GM23338 (cell line): ENCODE data around the gene RPS19BP1. TPM values are rescaled to one million over a fixed set of nuclear protein-coding genes. Genes with fewer than 3 reads are reported as not detected.

ENCODE experiments used
- ATAC-seq: fragments of 200-7000 bp; cut with Tn5 transposase; 3 replicates; pipeline ENCODE4 v1.9.1; 2020
- DNase-seq: peaks from one replicate; pipeline ENCODE4 v3.0.0-alpha.2; 2015; ENCODE audit warnings: low spot score
- H2AFZ ChIP-seq: fragments of 200-600 bp; sonication (generic); 2 replicates; pipeline ENCODE4 v1.8.0; 2016; ENCODE audit warnings: antibody characterized with exemption, mild to moderate bottlenecking, moderate library complexity
- H3F3A ChIP-seq: fragments of 200-600 bp; sonication (generic); replicated peaks from 2 replicates; pipeline ENCODE4 v1.8.0; 2017; ENCODE audit warnings: antibody characterized with exemption, mixed run types, low read depth
- H3K27ac ChIP-seq: fragments of 200-600 bp; sonication (generic); 2 replicates; pipeline ENCODE4 v1.6.1; 2016; ENCODE audit warnings: low read depth
- H3K27me3 ChIP-seq: fragments of 200-600 bp; sonication (generic); 2 replicates; pipeline ENCODE4 v1.8.0; 2016; ENCODE audit warnings: mild to moderate bottlenecking, mixed run types, moderate library complexity; ENCODE audit not compliant: insufficient read depth
- H3K36me3 ChIP-seq: fragments of 200-600 bp; sonication (generic); 2 replicates; pipeline ENCODE4 v1.8.0; 2016; ENCODE audit warnings: mild to moderate bottlenecking; ENCODE audit not compliant: insufficient read depth
- H3K4me1 ChIP-seq: fragments of 200-600 bp; sonication (generic); 2 replicates; pipeline ENCODE4 v1.8.0; 2016; ENCODE audit warnings: mild to moderate bottlenecking, moderate library complexity; ENCODE audit not compliant: insufficient read depth
- H3K4me2 ChIP-seq: fragments of 200-600 bp; sonication (generic); 2 replicates; pipeline ENCODE4 v1.7.1; 2017; ENCODE audit warnings: mixed run types
- H3K4me3 ChIP-seq: fragments of 200-600 bp; sonication (generic); 2 replicates; pipeline ENCODE4 v1.6.1; 2016; ENCODE audit warnings: mixed run types
- H3K79me2 ChIP-seq: fragments of 200-600 bp; sonication (generic); replicated peaks from 2 replicates; pipeline ENCODE4 v1.8.0; 2017; ENCODE audit warnings: mild to moderate bottlenecking; ENCODE audit not compliant: insufficient read depth
- H3K9me2 ChIP-seq: fragments of 200-600 bp; sonication (generic); 2 replicates; pipeline ENCODE4 v1.8.0; 2017; ENCODE audit not compliant: insufficient read depth
- H4K20me1 ChIP-seq: fragments of 200-600 bp; sonication (generic); replicated peaks from 2 replicates; pipeline ENCODE4 v1.8.0; 2017; ENCODE audit warnings: mild to moderate bottlenecking; ENCODE audit not compliant: insufficient read depth
- H3K27ac Mint-ChIP-seq: 2 replicates; pipeline ENCODE4 v1.8.0; 2020; ENCODE audit warnings: inconsistent platforms, mild to moderate bottlenecking, moderate library complexity, mixed read lengths
- H3K27me3 Mint-ChIP-seq: 3 replicates; pipeline ENCODE4 v1.8.0; 2022; ENCODE audit warnings: low read depth, mild to moderate bottlenecking, moderate library complexity, mixed read lengths, inconsistent platforms; ENCODE audit not compliant: insufficient read depth, poor library complexity
- H3K36me3 Mint-ChIP-seq: 3 replicates; pipeline ENCODE4 v1.8.0; 2021; ENCODE audit warnings: low read depth, mild to moderate bottlenecking, inconsistent platforms, moderate library complexity, mixed read lengths
- H3K4me1 Mint-ChIP-seq: 3 replicates; pipeline ENCODE4 v1.8.0; 2020; ENCODE audit warnings: mild to moderate bottlenecking, inconsistent platforms, mixed read lengths
- H3K4me3 Mint-ChIP-seq: 3 replicates; pipeline ENCODE4 v1.8.0; 2021; ENCODE audit warnings: moderate library complexity, mild to moderate bottlenecking, inconsistent platforms, mixed read lengths
- H3K9me3 Mint-ChIP-seq: 3 replicates; pipeline ENCODE4 v1.8.0; 2020; ENCODE audit warnings: moderate library complexity, mild to moderate bottlenecking, inconsistent platforms, mixed read lengths
- CREB1 ChIP-seq: fragments of 250-450 bp; sonication (Bioruptor Pico); IDR thresholded peaks from 2 replicates; pipeline ENCODE4 v1.5.0; 2020; ENCODE audit warnings: low read depth, mild to moderate bottlenecking, moderate library complexity
- CTCF ChIP-seq, 2 experiments: fragments of 200-600 bp in 1 of 2; sonication (generic) in 1 of 2; conservative IDR thresholded peaks; 2 replicates each; pipeline versions ENCODE4 v1.5.1 to v1.6.1; 2016 to 2017; ENCODE audit warnings: antibody characterized with exemption in 2 of 2, low read depth in 2 of 2, mild to moderate bottlenecking in 2 of 2, moderate library complexity in 1 of 2
- EZH2 ChIP-seq: fragments of 200-600 bp; sonication (generic); IDR thresholded peaks from one replicate; pipeline ENCODE4 v1.8.0; 2017; ENCODE audit warnings: antibody characterized with exemption, mild to moderate bottlenecking, low read depth; ENCODE audit not compliant: unreplicated experiment
- EZH2phosphoT487 ChIP-seq: fragments of 200-600 bp; sonication (generic); IDR thresholded peaks from one replicate; pipeline ENCODE4 v1.8.1; 2018; ENCODE audit warnings: antibody characterized with exemption; ENCODE audit not compliant: unreplicated experiment
- JUNB ChIP-seq: IDR thresholded peaks from one replicate; pipeline ENCODE4 v1.6.1; 2016; ENCODE audit warnings: antibody characterized with exemption; ENCODE audit not compliant: unreplicated experiment
- NANOG ChIP-seq: IDR thresholded peaks from 2 replicates; pipeline ENCODE4 v1.6.1; 2016; ENCODE audit warnings: antibody characterized with exemption, borderline replicate concordance
- POLR2AphosphoS5 ChIP-seq: IDR thresholded peaks from 2 replicates; pipeline ENCODE4 v1.6.1; 2016; ENCODE audit warnings: antibody characterized with exemption, low read depth
- REST ChIP-seq: IDR thresholded peaks from one replicate; pipeline ENCODE4 v1.6.1; 2018; ENCODE audit warnings: antibody characterized with exemption; ENCODE audit not compliant: unreplicated experiment
- STAT1 ChIP-seq: IDR thresholded peaks from one replicate; pipeline ENCODE4 v1.6.1; 2016; ENCODE audit warnings: antibody characterized with exemption; ENCODE audit not compliant: unreplicated experiment
- ZNF114 ChIP-seq: fragments of 250-450 bp; sonication (Bioruptor Pico); IDR thresholded peaks from 2 replicates; pipeline ENCODE4 v1.5.0; 2020; ENCODE audit warnings: mild to moderate bottlenecking, moderate library complexity
- ZNF331 ChIP-seq: fragments of 250-450 bp; sonication (Bioruptor Pico); IDR thresholded peaks from 2 replicates; pipeline ENCODE4 v1.5.0; 2020; ENCODE audit warnings: low read depth, mild to moderate bottlenecking, moderate library complexity
- polyA plus RNA-seq: library from polyadenylated mRNA; unstranded; fragments of >200 nt; fragmentation: Nextera tagmentation; extraction: Ambion mirVana; gene quantifications from 2 replicates; pipeline ENCODE4 v1.2.1, GENCODE V29; 2016
- total RNA-seq: library from RNA; depleted of rRNA; stranded (reverse); fragments of >200 nt; shearing (Covaris generic); gene quantifications from 2 replicates; pipeline ENCODE4 v1.2.3, GENCODE V29; 2014
- TF ChIP-seq, protein P1 (sequence below): IDR thresholded peaks from 2 replicates; pipeline ENCODE4 v1.6.1; 2016; ENCODE audit warnings: antibody characterized with exemption
- TF ChIP-seq, protein P2 (sequence below): fragments of 250-450 bp; sonication (Bioruptor Pico); IDR thresholded peaks from 2 replicates; pipeline ENCODE4 v1.5.0; 2020; ENCODE audit warnings: mild to moderate bottlenecking, moderate library complexity

The RPS19BP1 gene
- total and polyA plus RNA-seq, 2 experiments from 2014 or later: 153 to 215 TPM

DNA sequence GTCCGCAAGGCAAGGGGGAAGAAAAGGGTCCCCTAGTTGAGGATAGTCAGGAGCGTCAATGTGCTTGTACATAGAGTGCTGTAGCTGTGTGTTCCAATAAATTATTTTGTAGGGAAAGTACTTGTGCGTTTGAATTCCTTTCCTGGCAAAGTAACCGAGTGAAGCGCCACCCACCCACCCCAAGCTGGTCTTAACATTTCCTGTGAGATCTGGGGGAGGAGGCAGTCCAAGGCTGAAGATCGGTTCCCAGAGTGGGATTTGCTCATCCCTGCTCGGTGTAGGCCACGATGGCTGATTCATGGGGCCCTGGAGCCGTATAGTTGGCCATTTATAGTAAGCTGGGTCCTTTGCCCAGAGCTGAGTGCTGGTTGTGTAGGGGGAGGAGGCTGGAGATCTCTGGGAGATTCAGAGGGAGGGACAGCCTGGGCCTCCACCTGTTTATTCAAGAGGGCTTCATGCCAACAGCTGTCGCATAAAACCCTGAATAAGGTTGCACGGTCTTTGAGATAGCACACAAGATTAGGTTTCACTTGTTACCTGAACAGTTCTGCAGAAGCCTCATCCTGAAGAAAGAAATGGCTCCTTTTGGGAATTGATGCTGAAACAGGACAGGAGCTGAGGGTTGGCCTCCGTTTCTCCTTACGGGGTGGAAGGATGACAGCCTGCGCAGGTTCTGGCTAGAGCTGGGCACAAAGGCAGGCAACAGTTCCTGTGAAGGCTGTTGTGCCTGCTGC is 9.8 kb downstream of the RPS19BP1 start:
- peaks cover 63% of the 10 kb centered on the region for H3K36me3 Mint-ChIP-seq
- no peaks in the 10 kb centered on the region for H3K9me2 ChIP-seq
- no peak for DNase-seq
- peak overlapping the region; percentile 96 for H3K4me2 ChIP-seq
- H3K4me3 Mint-ChIP-seq: peak overlapping the region; percentile 92
- peaks cover 21% of the 10 kb centered on the region for H3K36me3 ChIP-seq
- H3K4me3 ChIP-seq: peak overlapping the region; percentile 97
- peaks cover 30% of the 10 kb centered on the region for H4K20me1 ChIP-seq
- ATAC-seq: no peak
- H3K27ac Mint-ChIP-seq: no peak overlapping the region; the same call in 1 of the 2 replicates
- peaks cover 41% of the 10 kb centered on the region for H3K4me1 Mint-ChIP-seq
- peaks cover 49% of the 10 kb centered on the region for H3K27me3 Mint-ChIP-seq
- H3K79me2 ChIP-seq: peaks cover 27% of the 10 kb centered on the region
- TF ChIP-seq, protein P1, sequence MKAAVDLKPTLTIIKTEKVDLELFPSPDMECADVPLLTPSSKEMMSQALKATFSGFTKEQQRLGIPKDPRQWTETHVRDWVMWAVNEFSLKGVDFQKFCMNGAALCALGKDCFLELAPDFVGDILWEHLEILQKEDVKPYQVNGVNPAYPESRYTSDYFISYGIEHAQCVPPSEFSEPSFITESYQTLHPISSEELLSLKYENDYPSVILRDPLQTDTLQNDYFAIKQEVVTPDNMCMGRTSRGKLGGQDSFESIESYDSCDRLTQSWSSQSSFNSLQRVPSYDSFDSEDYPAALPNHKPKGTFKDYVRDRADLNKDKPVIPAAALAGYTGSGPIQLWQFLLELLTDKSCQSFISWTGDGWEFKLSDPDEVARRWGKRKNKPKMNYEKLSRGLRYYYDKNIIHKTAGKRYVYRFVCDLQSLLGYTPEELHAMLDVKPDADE: no peak
- TF ChIP-seq CTCF (conservative IDR thresholded peaks at IDR 0.05; ENCODE audit: low read depth in 2 of 2) (no peak), EZH2phosphoT487 (no peak), ZNF331 (no peak), JUNB (no peak), STAT1 (no peak), ZNF114 (no peak), POLR2AphosphoS5 (no peak; the same call in 1 of the 2 replicates), CREB1 (CRISPR knock-in tag) (no peak), NANOG (no peak), REST (no peak), EZH2 (no peak)
- TF ChIP-seq, protein P2, sequence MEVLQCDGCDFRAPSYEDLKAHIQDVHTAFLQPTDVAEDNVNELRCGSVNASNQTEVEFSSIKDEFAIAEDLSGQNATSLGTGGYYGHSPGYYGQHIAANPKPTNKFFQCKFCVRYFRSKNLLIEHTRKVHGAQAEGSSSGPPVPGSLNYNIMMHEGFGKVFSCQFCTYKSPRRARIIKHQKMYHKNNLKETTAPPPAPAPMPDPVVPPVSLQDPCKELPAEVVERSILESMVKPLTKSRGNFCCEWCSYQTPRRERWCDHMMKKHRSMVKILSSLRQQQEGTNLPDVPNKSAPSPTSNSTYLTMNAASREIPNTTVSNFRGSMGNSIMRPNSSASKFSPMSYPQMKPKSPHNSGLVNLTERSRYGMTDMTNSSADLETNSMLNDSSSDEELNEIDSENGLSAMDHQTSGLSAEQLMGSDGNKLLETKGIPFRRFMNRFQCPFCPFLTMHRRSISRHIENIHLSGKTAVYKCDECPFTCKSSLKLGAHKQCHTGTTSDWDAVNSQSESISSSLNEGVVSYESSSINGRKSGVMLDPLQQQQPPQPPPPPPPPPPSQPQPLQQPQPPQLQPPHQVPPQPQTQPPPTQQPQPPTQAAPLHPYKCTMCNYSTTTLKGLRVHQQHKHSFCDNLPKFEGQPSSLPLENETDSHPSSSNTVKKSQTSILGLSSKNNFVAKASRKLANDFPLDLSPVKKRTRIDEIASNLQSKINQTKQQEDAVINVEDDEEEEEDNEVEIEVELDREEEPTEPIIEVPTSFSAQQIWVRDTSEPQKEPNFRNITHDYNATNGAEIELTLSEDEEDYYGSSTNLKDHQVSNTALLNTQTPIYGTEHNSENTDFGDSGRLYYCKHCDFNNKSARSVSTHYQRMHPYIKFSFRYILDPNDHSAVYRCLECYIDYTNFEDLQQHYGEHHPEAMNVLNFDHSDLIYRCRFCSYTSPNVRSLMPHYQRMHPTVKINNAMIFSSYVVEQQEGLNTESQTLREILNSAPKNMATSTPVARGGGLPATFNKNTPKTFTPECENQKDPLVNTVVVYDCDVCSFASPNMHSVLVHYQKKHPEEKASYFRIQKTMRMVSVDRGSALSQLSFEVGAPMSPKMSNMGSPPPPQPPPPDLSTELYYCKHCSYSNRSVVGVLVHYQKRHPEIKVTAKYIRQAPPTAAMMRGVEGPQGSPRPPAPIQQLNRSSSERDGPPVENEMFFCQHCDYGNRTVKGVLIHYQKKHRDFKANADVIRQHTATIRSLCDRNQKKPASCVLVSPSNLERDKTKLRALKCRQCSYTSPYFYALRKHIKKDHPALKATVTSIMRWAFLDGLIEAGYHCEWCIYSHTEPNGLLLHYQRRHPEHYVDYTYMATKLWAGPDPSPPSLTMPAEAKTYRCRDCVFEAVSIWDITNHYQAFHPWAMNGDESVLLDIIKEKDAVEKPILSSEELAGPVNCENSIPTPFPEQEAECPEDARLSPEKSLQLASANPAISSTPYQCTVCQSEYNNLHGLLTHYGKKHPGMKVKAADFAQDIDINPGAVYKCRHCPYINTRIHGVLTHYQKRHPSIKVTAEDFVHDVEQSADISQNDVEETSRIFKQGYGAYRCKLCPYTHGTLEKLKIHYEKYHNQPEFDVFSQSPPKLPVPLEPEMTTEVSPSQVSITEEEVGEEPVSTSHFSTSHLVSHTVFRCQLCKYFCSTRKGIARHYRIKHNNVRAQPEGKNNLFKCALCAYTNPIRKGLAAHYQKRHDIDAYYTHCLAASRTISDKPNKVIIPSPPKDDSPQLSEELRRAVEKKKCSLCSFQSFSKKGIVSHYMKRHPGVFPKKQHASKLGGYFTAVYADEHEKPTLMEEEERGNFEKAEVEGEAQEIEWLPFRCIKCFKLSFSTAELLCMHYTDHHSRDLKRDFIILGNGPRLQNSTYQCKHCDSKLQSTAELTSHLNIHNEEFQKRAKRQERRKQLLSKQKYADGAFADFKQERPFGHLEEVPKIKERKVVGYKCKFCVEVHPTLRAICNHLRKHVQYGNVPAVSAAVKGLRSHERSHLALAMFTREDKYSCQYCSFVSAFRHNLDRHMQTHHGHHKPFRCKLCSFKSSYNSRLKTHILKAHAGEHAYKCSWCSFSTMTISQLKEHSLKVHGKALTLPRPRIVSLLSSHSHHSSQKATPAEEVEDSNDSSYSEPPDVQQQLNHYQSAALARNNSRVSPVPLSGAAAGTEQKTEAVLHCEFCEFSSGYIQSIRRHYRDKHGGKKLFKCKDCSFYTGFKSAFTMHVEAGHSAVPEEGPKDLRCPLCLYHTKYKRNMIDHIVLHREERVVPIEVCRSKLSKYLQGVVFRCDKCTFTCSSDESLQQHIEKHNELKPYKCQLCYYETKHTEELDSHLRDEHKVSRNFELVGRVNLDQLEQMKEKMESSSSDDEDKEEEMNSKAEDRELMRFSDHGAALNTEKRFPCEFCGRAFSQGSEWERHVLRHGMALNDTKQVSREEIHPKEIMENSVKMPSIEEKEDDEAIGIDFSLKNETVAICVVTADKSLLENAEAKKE (CRISPR knock-in tag): no peak
- H3K4me1 ChIP-seq: peaks cover 28% of the 10 kb centered on the region
- no peak overlapping the region for H2AFZ ChIP-seq
- peaks cover 61% of the 10 kb centered on the region for H3F3A ChIP-seq
- H3K27me3 ChIP-seq: no peaks in the 10 kb centered on the region
- peak overlapping the region; percentile 100 for H3K27ac ChIP-seq
- H3K9me3 Mint-ChIP-seq: peaks cover 11% of the 10 kb centered on the region; the same call in 2 of the 3 replicates
